ELF-1 (cell line): ENCODE results near the gene MS4A18.
A peak's percentile ranks its signal among the peaks of the same experiment; 100 is the strongest.

Source experiments
- DNase-seq: peaks from one replicate; pipeline ENCODE4 v3.0.0-alpha.2; 2016; ENCODE audit warnings: low read depth, low spot score

MS4A18 gene

DNA sequence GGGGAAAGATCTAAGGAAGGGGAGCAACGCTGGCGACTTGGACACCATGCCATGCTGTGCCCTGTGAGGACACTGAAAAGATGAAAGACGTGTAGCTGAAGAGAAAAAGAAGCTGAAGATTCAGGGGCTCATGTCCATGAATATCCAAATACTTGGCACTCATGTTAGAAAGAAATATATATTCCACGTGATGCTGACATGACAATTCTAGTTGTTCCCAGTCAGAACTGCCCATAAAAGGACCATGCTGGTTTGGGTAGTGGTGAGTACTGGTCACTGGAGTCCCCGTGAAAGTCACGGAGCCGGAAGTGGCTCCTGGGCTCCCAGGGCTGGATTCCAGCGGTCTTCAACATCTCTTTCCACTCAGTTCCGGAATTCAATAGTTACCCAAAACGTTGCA is 42.0 kb downstream of the MS4A18 start:
- no peak for DNase-seq

DNA sequence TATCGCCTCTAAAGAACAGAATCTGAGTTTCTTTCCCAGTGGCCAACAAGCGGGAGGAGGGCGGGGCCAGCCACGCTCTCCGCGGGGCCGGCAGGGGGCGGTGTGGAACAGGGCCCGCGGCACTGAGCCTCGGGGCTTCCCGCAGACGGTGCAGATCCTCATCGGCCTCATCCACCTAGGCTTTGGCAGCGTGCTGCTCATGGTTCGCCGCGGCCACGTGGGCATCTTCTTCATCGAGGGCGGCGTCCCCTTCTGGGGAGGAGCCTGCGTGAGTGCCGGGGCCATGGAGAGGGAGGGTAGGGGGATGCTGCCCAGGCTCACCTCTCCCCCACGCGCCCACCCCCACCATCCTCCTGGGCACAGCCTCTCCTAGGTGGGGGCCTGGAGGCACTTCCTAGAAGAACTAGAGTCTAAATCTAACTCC is 42.9 kb downstream of the MS4A18 start:
- peak; percentile 40 for DNase-seq

DNA sequence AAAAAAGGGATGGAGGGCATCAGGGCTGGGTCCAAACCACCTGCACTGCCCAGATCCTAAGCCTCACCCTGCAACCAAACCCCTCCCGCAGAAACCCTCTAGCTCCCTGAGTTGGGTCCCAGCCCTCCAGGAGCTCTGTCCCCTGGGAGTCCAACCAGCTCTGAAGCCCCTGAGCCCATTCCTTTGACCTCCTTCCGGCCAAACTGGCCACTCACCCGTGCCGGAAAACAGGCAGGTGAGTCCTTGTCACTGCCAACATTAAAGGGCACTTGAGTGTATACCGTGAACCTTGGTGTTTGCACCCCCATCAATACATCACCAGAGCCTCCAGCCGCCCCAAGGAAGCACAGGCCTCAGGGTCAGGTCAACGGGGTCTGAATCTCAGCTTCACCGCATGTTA is 43.7 kb downstream of the MS4A18 start:
- no peak for DNase-seq

DNA sequence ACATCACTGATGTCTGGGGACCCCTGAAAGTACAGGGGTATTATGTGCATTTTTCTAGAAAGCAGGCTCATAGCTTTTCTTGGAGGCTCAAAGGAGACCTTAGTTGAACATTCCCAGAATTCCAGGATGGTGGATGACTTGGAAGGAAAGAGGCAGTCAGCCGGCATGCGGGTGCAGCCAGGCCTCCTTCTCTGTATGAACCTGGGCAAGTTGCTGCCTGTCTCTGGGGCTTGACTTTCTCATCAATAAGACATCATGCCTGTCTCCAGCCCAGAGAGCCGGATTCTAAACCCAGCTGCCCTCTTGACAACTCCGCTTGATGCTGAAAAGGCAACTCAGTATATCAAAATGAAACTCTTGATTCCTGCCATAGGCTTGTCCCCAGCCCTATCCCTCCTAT is 44.8 kb downstream of the MS4A18 start:
- DNase-seq = no peak

GRCh38 chr11:60769811-60770210 is 45.3 kb downstream of the MS4A18 start:
- no peak for DNase-seq

GRCh38 chr11:60771146-60771545 is 46.6 kb downstream of the MS4A18 start:
- DNase-seq = no peak

DNA sequence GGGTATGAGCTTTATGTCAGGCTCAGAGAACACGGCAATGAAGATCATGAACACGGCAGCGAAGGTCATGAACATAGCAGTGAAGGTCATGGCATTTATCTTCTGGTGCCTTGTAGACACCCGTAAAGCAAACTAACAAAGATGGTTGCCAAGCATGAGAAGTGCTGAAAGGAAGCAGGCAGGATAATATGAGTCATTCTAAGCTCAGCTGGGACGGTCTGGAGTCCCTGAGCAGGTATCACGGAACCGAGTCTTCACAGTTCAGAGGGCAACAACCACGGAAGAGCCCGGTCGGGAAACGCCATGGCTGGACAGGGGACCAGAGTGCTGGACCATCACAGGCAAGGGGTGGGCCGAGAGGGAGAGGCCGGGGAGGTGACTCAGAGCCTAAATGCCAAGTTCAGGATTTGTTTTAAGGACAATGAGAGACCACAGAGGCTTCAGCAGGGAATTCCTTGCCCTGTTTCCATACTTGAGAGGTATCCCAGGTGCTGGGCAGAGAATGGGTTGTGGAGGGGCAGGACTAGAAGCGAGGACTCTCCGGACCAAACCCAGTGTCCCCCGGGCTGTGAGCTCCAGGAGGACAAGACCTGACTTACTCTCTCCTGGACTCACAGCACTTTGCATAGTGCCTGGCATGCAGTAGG is 47.5 kb downstream of the MS4A18 start:
- no peak for DNase-seq

GRCh38 chr11:60772666-60773065 is 48.1 kb downstream of the MS4A18 start:
- no peak for DNase-seq

DNA sequence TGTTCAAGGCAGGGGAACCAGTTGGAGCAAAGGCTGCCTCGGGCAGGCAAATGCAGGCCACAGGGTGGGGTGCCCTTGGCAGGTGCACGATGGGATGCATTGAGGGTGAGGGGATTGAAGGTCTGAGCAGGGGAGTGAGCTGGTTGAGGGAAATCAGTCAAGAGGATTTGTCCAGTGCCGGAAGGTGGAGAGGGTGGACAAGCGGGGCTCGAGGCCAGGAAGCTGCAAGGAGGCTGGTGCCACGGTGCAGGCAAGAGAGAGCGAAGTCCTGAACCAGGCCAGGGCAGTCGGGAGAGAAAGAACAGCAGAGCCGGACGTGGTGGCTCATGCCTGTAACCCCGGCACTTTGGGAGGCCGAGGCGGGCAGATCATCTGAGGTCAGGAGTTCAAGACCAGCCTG is 50.2 kb downstream of the MS4A18 start:
- DNase-seq = no peak

DNA sequence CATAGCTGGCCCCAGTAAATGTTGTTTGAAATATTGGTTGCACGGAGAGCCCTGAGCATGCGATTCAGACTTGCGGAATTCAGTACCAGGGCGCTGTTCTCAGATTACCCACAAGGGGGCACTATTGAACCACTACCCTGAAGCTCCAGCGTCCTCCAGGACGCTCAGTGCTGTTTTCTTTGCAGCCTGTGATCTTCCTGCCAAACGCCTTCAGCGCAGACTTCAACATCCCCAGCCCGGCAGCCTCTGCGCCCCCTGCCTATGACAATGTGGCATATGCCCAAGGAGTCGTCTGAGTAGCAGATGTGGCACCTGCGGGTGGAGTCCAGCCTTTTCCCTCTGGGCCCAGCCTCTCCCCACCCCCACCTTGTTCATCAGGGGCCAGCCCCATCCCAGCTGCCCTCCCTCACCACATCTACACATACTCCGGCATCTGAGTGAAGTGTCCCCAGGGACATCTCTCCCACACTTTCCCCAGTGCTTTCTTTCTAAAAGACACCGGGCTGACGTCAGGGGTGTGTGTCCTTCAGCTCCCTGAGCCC is 51.0 kb downstream of the MS4A18 start:
- peak; percentile 96 for DNase-seq

- DNase-seq = no peak
Measured at GRCh38 chr11:60776167-60776566, 51.6 kb downstream of the MS4A18 start.

DNA sequence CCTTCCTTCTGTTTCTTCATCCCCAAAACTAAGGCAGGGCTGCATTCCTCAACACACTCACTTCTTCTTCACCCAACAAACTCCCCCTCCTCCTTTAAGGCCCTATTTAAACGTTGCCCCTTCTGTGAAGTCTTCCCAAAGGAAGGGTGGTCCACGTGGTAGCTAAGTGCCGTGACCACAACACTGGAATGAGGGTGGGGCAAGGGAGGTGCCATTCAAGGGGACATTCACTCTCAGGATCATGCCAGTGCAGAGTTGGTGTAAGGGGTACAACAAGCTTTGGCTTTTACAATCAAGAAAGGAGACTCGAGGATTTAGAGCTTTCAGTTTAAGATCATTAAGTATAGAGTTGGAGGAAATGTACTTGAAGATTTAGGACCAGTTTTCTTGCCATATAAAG is 52.6 kb downstream of the MS4A18 start:
- DNase-seq = no peak

DNA sequence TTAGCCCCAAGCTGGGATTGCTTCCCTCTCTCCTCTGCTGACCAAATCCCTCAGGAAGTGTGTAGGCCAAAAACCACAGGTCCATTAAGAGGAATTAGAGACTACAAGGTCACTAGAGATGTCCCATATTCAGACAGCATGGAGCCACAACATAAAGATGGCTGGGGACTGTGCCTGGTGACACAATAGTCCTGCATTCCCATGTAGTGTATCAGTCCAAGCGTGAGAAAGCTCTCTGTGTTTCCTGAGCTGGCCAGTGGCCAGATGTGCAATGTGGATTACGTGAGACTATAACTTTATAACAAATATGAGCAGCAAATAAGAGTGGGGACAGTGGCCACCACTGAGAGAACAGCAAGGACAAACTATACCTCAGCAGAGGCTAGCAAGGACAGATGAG is 53.1 kb downstream of the MS4A18 start:
- no peak for DNase-seq

GRCh38 chr11:60780065-60780464 is 55.5 kb downstream of the MS4A18 start:
- no peak for DNase-seq

DNA sequence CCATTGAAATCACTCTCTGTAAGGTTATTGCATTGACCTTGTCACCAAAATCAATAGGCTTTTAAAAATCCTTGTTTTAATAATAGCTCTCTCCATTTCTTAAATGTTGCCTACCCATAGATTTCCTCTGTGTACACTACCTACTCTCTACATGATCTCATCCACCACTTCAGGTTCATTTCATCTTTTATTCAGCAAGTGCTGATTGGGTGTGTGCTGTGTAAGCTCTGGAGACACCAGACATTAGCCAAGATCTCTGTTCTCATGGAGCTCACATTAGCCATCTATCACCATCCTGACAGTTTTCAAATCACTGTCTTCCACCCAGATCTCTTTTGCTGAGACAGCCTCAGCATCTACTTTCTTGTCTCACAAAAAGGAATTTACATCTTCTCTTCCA is 56.3 kb downstream of the MS4A18 start:
- no peak for DNase-seq

DNA sequence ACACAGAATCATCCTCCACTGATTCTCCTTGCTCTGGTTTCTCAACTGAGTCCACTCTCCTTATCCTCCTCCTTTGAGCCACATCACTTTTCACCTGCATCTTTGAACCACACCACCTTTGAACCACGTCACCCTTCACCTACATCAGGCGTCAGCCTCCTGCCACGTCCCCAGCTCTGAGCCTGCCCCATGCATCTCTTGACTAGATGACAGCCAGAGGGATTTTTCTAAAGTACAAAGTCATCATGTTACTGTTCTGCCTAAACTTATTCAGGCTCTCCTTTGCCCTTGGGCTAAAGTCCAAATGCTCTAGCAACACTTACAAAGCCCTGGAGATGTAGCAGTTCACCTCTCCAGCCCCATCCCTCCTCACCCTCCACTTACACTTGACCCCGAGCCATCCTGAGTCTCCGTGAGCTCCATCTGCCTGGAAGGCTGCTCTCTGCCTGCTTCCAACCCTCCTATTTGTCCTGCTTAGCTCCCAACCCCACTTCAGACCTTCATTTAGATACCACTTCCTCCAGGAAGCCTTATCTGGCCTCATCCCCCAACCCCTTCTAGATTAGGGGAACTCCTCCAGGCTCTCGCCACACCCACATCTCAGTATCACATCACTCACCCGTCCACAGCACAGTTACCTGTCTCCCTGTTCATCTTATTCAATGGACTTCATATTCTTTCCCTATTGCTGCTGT is 56.9 kb downstream of the MS4A18 start:
- no peak for DNase-seq

DNA sequence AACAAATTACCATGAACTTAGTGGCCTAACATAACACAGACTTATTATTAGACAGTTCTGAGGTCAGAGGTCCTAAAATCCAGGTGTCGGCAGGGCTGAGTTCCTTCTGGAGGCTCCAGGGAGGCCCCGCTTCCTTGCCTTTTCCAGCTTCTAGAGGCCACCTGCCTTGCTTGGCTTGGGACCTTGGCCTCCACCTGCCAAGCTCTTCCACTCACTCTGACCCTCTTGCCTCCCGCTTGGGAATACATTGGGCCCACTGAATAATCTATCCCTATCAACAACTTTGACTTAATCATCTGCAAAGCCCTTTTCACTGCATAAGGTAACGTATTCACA is 57.4 kb downstream of the MS4A18 start:
- DNase-seq = no peak

- no peak for DNase-seq
Measured at GRCh38 chr11:60782393-60783140, 58.0 kb downstream of the MS4A18 start.

- DNase-seq = no peak
Measured at GRCh38 chr11:60783141-60783484, 58.6 kb downstream of the MS4A18 start.

DNA sequence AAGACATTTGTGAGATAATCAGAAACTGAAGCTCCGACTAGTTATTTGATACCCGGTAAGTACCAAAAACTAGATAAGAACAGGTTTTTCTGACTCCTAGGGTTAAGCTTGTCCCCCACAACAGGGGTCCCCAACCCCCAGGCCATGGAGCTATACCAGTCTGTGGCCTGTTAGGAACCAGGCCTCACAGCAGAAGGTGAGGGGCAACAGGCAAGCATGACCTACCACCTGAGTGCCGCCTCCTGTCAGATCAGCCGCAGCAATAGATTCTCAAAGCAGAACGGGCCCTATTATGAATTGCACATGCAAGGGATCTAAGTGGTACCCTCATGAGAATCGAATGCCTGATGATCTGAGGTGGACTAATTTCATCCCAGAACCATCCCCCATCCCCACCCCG is 59.4 kb downstream of the MS4A18 start:
- DNase-seq = no peak

DNA sequence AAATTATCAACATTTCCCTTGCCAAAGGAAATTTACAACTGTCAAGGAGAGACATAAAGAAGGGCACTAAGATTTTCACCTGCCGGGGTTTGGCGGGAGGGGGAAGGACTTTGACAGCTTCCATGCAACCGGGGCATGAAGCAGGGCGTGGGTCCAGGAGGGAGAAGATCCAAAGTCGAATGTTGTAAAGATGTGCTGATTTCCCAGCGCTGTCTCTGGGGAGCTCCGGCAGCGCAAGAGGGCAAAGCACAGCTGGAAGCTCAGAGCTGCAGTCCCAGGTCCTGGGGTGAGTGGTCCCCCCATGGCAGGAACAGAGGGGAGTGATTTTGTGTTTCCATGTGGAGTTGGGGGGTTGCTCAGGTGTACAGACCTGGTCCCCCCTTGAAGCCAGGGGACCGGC is 60.6 kb downstream of the MS4A18 start, which contains the start of gene MS4A10:
Gene MS4A10, plus strand, starts transcription at position 198 of the 400 bp plus-strand sequence. CDS start 5,003 bp downstream, outside the sequence.
- DNase-seq = no peak

DNA sequence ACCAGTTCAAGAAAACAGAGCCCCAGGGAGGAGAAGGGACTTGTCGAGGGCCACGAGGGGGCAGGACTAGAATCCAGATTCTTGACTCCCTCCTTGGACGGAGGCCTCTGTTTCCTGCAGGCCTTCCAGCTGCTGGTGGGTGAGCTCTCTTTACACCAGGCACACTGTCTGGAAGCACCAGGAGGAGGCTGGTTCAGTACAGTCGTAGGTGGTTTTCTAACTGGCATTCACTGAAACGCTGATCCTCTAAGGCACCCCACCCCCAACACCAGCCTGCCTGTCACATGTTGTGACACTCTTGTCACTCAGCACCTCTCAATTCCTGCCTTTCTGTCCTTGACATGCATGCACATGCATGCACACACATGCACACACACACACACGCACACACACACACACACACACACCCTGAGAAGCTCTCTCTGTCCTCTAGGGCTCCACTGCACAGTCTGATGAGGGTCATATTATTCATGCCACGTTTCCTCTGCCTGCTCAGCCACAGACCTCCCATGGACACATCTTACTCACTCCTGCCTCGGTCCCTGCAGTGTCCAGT is 61.4 kb downstream of the MS4A18 start:
- DNase-seq = no peak
